ENCODE results near the gene CYTH4.

DNA sequence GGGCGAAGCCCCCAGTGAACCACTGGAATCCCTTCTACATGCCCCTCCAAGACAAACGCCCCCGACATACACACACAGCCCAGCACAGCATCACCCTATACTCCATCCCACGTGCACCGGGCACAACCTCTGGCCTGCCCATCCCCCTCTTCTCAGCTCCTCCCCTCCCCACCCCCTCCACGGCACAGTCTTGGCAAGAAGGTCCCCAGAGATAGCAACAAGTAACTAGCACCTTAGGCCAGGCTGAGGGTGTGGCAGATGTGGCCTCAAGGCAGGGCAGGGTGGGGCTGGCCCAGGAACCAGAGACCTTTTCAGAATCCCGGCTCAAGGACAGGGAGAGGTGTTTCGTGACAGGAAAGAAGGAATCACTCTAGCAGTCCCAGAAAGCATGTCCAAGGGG is 54.3 kb downstream of the CYTH4 start:
- TF ChIP-seq, protein P1, sequence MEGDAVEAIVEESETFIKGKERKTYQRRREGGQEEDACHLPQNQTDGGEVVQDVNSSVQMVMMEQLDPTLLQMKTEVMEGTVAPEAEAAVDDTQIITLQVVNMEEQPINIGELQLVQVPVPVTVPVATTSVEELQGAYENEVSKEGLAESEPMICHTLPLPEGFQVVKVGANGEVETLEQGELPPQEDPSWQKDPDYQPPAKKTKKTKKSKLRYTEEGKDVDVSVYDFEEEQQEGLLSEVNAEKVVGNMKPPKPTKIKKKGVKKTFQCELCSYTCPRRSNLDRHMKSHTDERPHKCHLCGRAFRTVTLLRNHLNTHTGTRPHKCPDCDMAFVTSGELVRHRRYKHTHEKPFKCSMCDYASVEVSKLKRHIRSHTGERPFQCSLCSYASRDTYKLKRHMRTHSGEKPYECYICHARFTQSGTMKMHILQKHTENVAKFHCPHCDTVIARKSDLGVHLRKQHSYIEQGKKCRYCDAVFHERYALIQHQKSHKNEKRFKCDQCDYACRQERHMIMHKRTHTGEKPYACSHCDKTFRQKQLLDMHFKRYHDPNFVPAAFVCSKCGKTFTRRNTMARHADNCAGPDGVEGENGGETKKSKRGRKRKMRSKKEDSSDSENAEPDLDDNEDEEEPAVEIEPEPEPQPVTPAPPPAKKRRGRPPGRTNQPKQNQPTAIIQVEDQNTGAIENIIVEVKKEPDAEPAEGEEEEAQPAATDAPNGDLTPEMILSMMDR (IDR thresholded peaks at IDR 0.05) = no peak
- TF ChIP-seq POLR2A (IDR thresholded peaks at IDR 0.05) = no peak

Data from Peyer's patch (tissue), 4 donors.